ENCODE results near the gene SIMC1.

SIMC1 gene

DNA sequence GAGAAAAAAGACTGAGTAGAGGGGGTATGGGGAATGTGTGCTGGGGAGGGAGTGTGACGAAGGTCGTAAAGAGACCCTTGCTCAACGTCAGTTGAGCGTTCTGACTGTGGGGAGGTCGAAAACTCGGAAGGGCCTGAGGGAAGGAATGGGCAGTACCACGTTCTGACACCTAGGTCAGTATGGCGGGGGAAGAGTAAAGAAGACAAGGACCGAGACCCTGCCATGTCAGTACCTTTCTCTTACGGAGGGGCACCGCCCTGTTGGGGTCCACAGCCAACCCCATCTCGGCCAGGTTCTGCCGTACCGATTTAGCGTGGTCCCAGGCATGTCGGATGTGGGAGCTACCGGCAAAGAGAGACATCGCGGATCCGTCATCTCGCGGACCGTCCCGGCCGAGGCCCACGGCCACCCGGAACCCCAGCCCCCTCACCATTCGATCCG, 149.8 kb downstream of the SIMC1 start:
- Histone ChIP-seq H3K27me3 (ENCODE audit: insufficient read depth, low read length, poor library complexity) (no peaks in the 10 kb centered on the region), H3K27ac (ENCODE audit: low read length) (peak overlapping the region; percentile 99), H4K20me1 (ENCODE audit: insufficient read depth, low read length) (peaks cover 41% of the 10 kb centered on the region), H3K36me3 (ENCODE audit: insufficient read depth, low read length) (peaks cover 74% of the 10 kb centered on the region), H3K9me3 (ENCODE audit: insufficient read depth, low read length, severe bottlenecking) (no peaks in the 10 kb centered on the region), H3K4me1 (ENCODE audit: insufficient read depth, low read length) (peaks cover 33% of the 10 kb centered on the region), H2AFZ (ENCODE audit: low read depth, low read length) (peak overlapping the region; percentile 92), H3K4me2 (ENCODE audit: insufficient read depth, low read length) (peak overlapping the region; percentile 92), H3K9ac (ENCODE audit: low read depth, low read length) (peak overlapping the region; percentile 84), H3K4me3 (ENCODE audit: low read depth in 1 of 2, low read length in 2 of 2) (peak overlapping the region; percentile 95 to 97), H3K79me2 (ENCODE audit: insufficient read depth, low read length) (peaks cover 57% of the 10 kb centered on the region)
- DNase-seq = peak; percentile 32
- peak; percentile 0; the same call in 2 of the 3 replicates for ATAC-seq (ENCODE audit: insufficient read depth, low read depth)
- TF ChIP-seq, protein P1, sequence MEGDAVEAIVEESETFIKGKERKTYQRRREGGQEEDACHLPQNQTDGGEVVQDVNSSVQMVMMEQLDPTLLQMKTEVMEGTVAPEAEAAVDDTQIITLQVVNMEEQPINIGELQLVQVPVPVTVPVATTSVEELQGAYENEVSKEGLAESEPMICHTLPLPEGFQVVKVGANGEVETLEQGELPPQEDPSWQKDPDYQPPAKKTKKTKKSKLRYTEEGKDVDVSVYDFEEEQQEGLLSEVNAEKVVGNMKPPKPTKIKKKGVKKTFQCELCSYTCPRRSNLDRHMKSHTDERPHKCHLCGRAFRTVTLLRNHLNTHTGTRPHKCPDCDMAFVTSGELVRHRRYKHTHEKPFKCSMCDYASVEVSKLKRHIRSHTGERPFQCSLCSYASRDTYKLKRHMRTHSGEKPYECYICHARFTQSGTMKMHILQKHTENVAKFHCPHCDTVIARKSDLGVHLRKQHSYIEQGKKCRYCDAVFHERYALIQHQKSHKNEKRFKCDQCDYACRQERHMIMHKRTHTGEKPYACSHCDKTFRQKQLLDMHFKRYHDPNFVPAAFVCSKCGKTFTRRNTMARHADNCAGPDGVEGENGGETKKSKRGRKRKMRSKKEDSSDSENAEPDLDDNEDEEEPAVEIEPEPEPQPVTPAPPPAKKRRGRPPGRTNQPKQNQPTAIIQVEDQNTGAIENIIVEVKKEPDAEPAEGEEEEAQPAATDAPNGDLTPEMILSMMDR (IDR thresholded peaks at IDR 0.05; ENCODE audit: borderline replicate concordance, extremely low read depth, low read length, poor library complexity, severe bottlenecking) = no peak
- TF ChIP-seq EZH2 (IDR thresholded peaks at IDR 0.05; ENCODE audit: borderline replicate concordance, low read depth, low read length, severe bottlenecking) = no peak

DNA sequence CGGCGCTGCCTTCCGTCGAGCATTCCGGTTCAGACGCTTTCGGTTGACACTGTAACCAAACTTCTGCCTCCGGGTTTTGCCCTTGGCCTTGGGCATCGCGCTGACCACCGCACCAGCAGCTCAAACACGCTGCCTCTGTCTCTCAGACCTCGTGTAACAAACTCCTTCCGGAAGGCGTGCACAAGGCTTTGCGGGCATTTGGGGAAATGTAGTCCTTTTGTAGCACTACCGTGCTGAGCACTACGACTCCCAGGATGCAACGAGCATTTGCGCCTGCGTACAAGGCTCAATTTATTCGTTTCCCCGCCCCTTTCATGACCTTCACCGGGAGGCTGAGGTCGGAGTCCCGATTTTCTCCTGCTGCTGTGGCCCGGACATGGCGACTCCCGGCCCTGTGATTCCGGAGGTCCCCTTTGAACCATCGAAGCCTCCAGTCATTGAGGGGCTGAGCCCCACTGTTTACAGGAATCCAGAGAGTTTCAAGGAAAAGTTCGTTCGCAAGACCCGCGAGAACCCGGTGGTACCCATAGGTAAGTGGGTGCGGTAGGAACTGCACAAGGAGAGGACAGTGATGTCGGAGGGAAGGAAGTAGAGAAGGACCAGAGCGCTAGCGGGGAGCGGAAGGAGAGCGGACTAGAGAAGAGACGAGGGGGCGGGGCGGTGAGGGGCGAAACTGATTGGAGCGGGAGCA, 150.4 kb downstream of the SIMC1 start, which contains the start of the genes HIGD2A and NOP16:
TSS of gene HIGD2A (plus strand) at position 308 of the 691 bp plus-strand sequence. CDS start at position 377, 69 bp downstream.
TSS of gene NOP16 (minus strand) at position 155 of the 691 bp plus-strand sequence. CDS start at position 96, 59 bp downstream.
- peak; percentile 88 for ATAC-seq (ENCODE audit: insufficient read depth, low read depth)
- H3K36me3 ChIP-seq (ENCODE audit: insufficient read depth, low read length) = peaks cover 74% of the 10 kb centered on the region
- peaks cover 57% of the 10 kb centered on the region for H3K79me2 ChIP-seq (ENCODE audit: insufficient read depth, low read length)

DNA sequence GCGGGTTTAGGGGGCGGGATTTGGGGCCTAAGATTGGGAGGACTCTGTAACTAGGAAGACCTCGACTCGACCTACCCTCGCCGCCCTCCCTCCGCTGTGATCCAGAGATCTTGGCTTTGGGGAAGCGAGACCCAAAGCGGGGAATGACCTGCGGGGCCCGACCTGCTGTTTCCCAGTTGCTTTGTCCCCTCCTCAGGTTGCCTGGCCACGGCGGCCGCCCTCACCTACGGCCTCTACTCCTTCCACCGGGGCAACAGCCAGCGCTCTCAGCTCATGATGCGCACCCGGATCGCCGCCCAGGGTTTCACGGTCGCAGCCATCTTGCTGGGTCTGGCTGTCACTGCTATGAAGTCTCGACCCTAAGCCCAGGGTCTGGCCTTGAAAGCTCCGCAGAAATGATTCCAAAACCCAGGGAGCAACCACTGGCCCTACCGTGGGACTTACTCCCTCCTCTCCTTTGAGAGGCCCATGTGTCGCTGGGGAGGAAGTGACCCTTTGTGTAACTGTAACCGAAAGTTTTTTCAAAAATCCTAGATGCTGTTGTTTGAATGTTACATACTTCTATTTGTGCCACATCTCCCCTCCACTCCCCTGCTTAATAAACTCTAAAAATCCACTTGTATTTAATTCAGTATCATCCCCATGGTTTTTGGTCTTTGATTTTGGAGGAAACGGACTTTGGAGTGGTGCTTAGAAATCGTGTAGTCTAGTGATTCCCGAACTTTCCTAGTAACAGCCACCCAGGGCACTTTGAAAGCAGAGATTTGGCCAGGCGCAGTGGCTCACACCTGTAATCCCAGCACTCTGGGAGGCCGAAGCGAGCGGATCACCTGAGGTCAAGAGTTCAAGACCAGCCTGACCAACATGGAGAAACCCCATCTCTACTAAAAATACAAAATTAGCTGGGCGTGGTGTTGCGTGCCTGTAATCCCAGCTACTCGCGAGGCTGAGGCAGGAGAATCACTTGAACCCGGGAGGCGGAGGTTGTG, 151.2 kb downstream of the SIMC1 start:
- peak overlapping the region; percentile 83 for H2AFZ ChIP-seq (ENCODE audit: low read depth, low read length)
- no peak for TF ChIP-seq EZH2 (IDR thresholded peaks at IDR 0.05; ENCODE audit: borderline replicate concordance, low read depth, low read length, severe bottlenecking)
- TF ChIP-seq, protein P1 (IDR thresholded peaks at IDR 0.05; ENCODE audit: borderline replicate concordance, extremely low read depth, low read length, poor library complexity, severe bottlenecking) = no peak
- H3K27ac ChIP-seq (ENCODE audit: low read length) = peak overlapping the region; percentile 89
- H3K79me2 ChIP-seq (ENCODE audit: insufficient read depth, low read length) = peaks cover 56% of the 10 kb centered on the region
- ATAC-seq (ENCODE audit: insufficient read depth, low read depth) = peak; percentile 59
- H3K36me3 ChIP-seq (ENCODE audit: insufficient read depth, low read length) = peaks cover 72% of the 10 kb centered on the region
- no peak for DNase-seq
- H3K4me1 ChIP-seq (ENCODE audit: insufficient read depth, low read length) = peaks cover 33% of the 10 kb centered on the region
- H3K9me3 ChIP-seq (ENCODE audit: insufficient read depth, low read length, severe bottlenecking) = no peaks in the 10 kb centered on the region
- peak overlapping the region; percentile 95 to 97 for H3K4me3 ChIP-seq (ENCODE audit: low read depth in 1 of 2, low read length in 2 of 2)
- H3K27me3 ChIP-seq (ENCODE audit: insufficient read depth, low read length, poor library complexity) = no peaks in the 10 kb centered on the region
- peak overlapping the region; percentile 84 for H3K9ac ChIP-seq (ENCODE audit: low read depth, low read length)
- peaks cover 29% of the 10 kb centered on the region for H4K20me1 ChIP-seq (ENCODE audit: insufficient read depth, low read length)
- H3K4me2 ChIP-seq (ENCODE audit: insufficient read depth, low read length) = peak overlapping the region; percentile 92

More for the DNA sequence above, 150.4 kb downstream of the SIMC1 start, which contains the start of the genes HIGD2A and NOP16:
- H4K20me1 ChIP-seq (ENCODE audit: insufficient read depth, low read length) = peaks cover 35% of the 10 kb centered on the region
- no peaks in the 10 kb centered on the region for H3K9me3 ChIP-seq (ENCODE audit: insufficient read depth, low read length, severe bottlenecking)
- no peaks in the 10 kb centered on the region for H3K27me3 ChIP-seq (ENCODE audit: insufficient read depth, low read length, poor library complexity)
- peak within 1 kb of the TSS; percentile 99 for H3K27ac ChIP-seq (ENCODE audit: low read length)
- H3K4me3 ChIP-seq (ENCODE audit: low read depth in 1 of 2, low read length in 2 of 2) = peak within 1 kb of the TSS; percentile 95 to 97
- TF ChIP-seq, protein P1 (IDR thresholded peaks at IDR 0.05; ENCODE audit: borderline replicate concordance, extremely low read depth, low read length, poor library complexity, severe bottlenecking) = no peak
- TF ChIP-seq EZH2 (IDR thresholded peaks at IDR 0.05; ENCODE audit: borderline replicate concordance, low read depth, low read length, severe bottlenecking) = no peak
- peak within 1 kb of the TSS; percentile 92 for H2AFZ ChIP-seq (ENCODE audit: low read depth, low read length)
- H3K4me2 ChIP-seq (ENCODE audit: insufficient read depth, low read length) = peak within 1 kb of the TSS; percentile 92
- peak; percentile 99 for DNase-seq
- peaks cover 33% of the 10 kb centered on the region for H3K4me1 ChIP-seq (ENCODE audit: insufficient read depth, low read length)
- H3K9ac ChIP-seq (ENCODE audit: low read depth, low read length) = peak within 1 kb of the TSS; percentile 84

Data from DND-41 (cell line).